Lower lobe of right lung (tissue), 2 donors: ENCODE results near the gene NCOA7. TPM values are rescaled to one million over a fixed set of nuclear protein-coding genes. Genes with fewer than 3 reads are reported as not detected.
"Not testable (repeated sequence)": the region's sequence is repeated elsewhere in the genome, so short reads cannot be mapped to it uniquely, and the experiment has no call there.

Experiments
- ATAC-seq, 2 donors: fragments of 200-7000 bp; cut with Tn5 transposase; one replicate each; pipeline ENCODE4 v1.9.1; 2020 to 2022; ENCODE audit warnings: mild to moderate bottlenecking in 2 of 2, moderate library complexity in 2 of 2
- DNase-seq: peaks from one replicate; pipeline ENCODE4 v3.0.0-alpha.2; 2020
- H3K27ac ChIP-seq: fragments of 200-600 bp; one replicate; pipeline ENCODE4 v1.8.0; 2022
- H3K27me3 ChIP-seq: fragments of 200-600 bp; one replicate; pipeline ENCODE4 v1.8.0; 2022; ENCODE audit warnings: low read depth
- H3K36me3 ChIP-seq: fragments of 200-600 bp; one replicate; pipeline ENCODE4 v1.8.0; 2022; ENCODE audit warnings: mild to moderate bottlenecking
- H3K4me1 ChIP-seq: fragments of 200-600 bp; one replicate; pipeline ENCODE4 v1.8.0; 2022
- H3K4me3 ChIP-seq: fragments of 200-600 bp; one replicate; pipeline ENCODE4 v1.8.0; 2022; ENCODE audit warnings: mild to moderate bottlenecking
- H3K9me3 ChIP-seq: fragments of 200-600 bp; one replicate; pipeline ENCODE4 v1.8.0; 2022
- CTCF ChIP-seq: fragments of 200-600 bp; IDR thresholded peaks from one replicate; pipeline ENCODE4 v1.8.0; 2022; ENCODE audit warnings: antibody characterized with exemption, mild to moderate bottlenecking
- intact Hi-C: fragments of 100-400 bp; cut with DNase I; formaldehyde crosslinking; loops from one replicate; pipeline ENCODE4 v1.11.0; 2022
- total RNA-seq: library from RNA; stranded (reverse); fragmentation: NEBNext Ultra II Directional; extraction: Animal tissue kit (Norgen Biotek cat#: 25700); gene quantifications from one replicate; pipeline ENCODE4 v1.2.1, GENCODE V29; 2021
- donor health status: DM: no; HTN: yes; CAD: no; lungs with severe emphysema.

NCOA7 gene
- total RNA-seq, 1 donor from 2014 or later: 64.4 TPM

DNA sequence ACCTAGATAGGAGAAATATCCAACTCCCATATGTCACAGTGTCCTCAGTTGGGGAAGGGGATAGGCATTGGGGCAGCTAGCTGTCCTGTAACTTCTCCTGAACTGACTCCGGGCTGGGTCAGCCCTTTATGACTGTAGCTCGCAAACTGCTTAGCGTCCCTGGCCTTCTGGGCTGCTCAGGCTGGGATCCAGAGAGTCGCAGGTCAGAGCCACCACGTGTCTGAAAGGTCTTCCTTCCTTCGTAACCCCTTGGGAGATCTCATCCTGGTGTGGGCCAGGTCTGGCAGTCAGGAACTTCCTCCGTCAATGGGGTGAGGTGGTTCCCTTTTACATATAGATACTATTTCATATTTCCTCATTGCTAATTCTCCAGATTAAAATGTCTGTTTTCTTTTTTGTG lies 137.0 kb downstream of the NCOA7 start:
- DNase-seq (no peak), ATAC-seq (no peak)
- H3K36me3 ChIP-seq: peaks cover 65% of the 10 kb centered on the region
- TF ChIP-seq CTCF: no peak
- H3K27me3 ChIP-seq: no peaks in the 10 kb centered on the region
- H3K4me1 ChIP-seq: peaks cover 17% of the 10 kb centered on the region
- no peak overlapping the region for H3K4me3 ChIP-seq
- intact Hi-C loops: no loop called here
- H3K9me3 ChIP-seq: no peaks in the 10 kb centered on the region
- no peak overlapping the region for H3K27ac ChIP-seq

DNA sequence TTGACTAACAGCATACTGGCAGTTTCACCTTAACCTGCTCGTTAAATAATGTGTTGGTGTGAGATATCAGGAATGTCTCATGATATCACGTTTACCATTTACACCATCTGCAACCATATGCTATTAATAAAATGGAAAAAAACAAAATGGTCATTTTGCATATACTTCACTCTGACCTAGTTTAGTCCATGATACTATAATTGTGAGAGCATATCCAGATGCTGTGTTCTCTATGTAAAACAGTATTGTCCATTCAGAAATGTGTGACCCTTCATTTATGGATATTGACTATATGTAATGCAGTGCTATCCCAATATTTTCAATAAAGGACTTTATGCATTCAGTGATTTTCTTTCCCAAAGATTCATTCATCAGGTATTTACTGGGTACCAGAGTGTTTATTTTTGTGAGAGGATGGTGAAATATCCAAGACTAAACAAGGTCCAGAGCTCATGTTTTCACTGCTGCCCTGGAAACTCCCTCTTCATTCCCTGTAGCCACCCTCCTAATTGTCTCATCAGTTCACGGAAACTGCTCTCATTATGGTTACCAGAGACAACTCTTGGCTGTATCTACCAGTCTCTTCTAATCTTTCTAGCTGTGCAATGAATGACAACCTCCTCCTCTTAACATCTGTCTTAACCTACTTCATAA lies 140.1 kb downstream of the NCOA7 start:
- Histone ChIP-seq H3K27ac (no peak overlapping the region), H3K9me3 (no peaks in the 10 kb centered on the region), H3K36me3 (peaks cover 40% of the 10 kb centered on the region), H3K4me3 (no peak overlapping the region), H3K27me3 (no peaks in the 10 kb centered on the region), H3K4me1 (no peaks in the 10 kb centered on the region)
- ATAC-seq (peak in 1 of 2 donors; percentile 23), DNase-seq (no peak)
- intact Hi-C loops: no loop called here
- no peak for TF ChIP-seq CTCF

DNA sequence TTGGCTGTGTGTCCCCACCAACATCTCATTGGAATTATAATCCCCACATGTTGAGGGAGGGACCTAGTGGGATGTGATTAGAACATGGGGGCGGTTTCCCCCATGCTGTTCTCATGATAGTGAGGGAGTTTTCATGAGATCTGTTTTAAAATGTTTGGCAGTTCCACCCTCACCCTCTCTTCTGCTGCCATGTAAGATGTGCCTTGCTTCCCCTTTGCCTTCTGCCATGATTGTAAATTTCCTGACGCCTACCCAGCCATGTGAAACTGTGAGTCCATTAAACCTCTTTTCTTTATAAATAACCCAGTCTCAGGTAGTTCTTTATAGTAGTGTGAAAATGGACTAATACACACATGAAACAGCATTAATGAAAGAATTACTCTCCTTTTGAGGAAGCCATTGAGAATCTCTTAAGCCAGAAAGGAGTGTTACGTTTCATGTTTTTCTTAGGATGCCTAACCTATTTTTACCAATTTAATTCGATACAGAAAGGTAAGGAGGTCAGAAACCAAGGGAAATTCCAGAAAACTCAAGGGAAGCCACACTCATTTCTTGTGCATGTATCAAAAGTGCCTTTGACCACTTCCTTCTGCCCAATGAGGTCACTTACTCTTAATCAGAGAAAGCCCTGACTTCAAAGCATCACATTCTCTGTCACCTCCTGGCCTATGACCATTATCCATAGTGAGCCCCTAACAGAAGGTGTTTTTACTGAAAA lies 141.1 kb downstream of the NCOA7 start:
- intact Hi-C loops: no loop called here
- Histone ChIP-seq H3K36me3 (peaks cover 34% of the 10 kb centered on the region), H3K27me3 (no peaks in the 10 kb centered on the region), H3K4me1 (no peaks in the 10 kb centered on the region), H3K4me3 (no peak overlapping the region), H3K27ac (no peak overlapping the region), H3K9me3 (no peaks in the 10 kb centered on the region)
- no peak for TF ChIP-seq CTCF
- ATAC-seq: peak in 1 of 2 donors; percentile 40
- no peak for DNase-seq

DNA sequence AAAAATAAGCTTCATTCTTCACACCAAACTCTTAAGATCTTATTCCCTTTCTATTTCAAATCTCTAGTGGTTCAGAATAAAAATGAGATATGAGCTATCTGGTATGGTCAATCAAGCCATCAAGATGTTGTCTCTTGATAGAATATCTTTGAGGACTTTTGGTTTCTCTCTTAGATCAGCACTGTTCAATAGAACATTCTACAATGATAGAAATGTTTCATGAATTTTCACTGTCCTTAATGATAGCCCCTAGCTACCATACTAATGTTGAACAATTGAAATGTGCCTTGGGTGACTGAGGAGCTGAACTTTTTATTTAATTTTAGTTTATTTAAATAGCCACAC lies 141.7 kb downstream of the NCOA7 start:
- ATAC-seq (no peak), DNase-seq (no peak)
- peaks cover 28% of the 10 kb centered on the region for H3K36me3 ChIP-seq
- H3K27me3 ChIP-seq: no peaks in the 10 kb centered on the region
- no peaks in the 10 kb centered on the region for H3K4me1 ChIP-seq
- no peak overlapping the region for H3K27ac ChIP-seq
- TF ChIP-seq CTCF: no peak
- no peaks in the 10 kb centered on the region for H3K9me3 ChIP-seq
- intact Hi-C loops: no loop called here
- H3K4me3 ChIP-seq: no peak overlapping the region

- ATAC-seq, H3K4me1 ChIP-seq, H3K36me3 ChIP-seq, DNase-seq, H3K4me3 ChIP-seq, H3K27ac ChIP-seq, H3K27me3 ChIP-seq, H3K9me3 ChIP-seq, intact Hi-C loops: not testable (repeated sequence)
These were observed 144.8 kb downstream of the NCOA7 start for GRCh38 chr6:125935520-125935919.

GRCh38 chr6:125939026-125939425 lies 148.3 kb downstream of the NCOA7 start:
- Histone ChIP-seq H3K36me3 (no peaks in the 10 kb centered on the region), H3K27ac (no peak overlapping the region), H3K4me1 (peaks cover 15% of the 10 kb centered on the region), H3K27me3 (no peaks in the 10 kb centered on the region), H3K9me3 (no peaks in the 10 kb centered on the region), H3K4me3 (no peak overlapping the region)
- intact Hi-C loops: no loop called here
- DNase-seq (no peak), ATAC-seq (no peak)
- TF ChIP-seq CTCF: no peak
